HCEC 1CT (cell line): Measurements from ENCODE around the gene CLSTN1.

Experiments
- DNase-seq: peaks from one replicate; pipeline ENCODE4 v3.0.0-alpha.2; 2017

The CLSTN1 gene

DNA sequence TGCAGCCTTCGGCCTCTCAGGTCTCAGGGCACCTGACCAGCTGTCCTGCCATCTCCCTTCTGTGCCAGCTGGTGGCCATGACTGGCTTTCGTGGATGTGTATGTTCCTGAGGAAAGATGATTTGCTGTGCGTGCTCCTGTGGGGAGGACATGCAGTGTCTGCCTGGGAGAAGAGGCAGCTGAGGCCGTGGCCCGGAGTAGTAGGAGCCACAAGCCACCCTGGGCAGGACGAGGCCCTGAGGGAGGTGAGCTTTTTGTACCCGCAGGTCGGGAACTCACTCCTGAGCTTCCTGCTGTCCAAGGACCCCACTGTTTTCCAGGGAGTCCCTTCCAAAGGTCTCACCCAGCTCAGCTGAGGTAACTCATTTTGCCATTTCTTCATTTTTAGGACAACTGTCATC is 113.7 kb downstream of the CLSTN1 start:
- no peak for DNase-seq

DNA sequence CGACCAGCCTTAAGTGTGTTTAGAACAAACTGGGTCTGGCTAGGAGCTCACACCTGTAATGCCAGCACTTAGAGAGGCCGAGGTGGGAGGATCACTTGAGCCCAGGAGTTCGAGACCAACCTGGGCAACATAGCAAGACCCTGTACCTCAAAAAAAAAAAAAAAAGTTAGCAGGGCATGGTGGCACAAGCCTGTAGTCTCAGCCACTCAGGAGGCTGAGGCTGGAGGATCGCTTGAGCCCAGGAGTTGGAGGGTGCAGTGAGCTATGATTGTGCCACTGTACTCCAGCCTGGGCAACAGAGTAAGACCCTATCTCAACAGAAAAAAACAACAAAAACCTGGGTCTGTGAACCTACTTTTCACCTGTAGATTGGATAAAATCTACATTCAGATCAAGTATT is 117.6 kb downstream of the CLSTN1 start:
- DNase-seq = no peak

DNA sequence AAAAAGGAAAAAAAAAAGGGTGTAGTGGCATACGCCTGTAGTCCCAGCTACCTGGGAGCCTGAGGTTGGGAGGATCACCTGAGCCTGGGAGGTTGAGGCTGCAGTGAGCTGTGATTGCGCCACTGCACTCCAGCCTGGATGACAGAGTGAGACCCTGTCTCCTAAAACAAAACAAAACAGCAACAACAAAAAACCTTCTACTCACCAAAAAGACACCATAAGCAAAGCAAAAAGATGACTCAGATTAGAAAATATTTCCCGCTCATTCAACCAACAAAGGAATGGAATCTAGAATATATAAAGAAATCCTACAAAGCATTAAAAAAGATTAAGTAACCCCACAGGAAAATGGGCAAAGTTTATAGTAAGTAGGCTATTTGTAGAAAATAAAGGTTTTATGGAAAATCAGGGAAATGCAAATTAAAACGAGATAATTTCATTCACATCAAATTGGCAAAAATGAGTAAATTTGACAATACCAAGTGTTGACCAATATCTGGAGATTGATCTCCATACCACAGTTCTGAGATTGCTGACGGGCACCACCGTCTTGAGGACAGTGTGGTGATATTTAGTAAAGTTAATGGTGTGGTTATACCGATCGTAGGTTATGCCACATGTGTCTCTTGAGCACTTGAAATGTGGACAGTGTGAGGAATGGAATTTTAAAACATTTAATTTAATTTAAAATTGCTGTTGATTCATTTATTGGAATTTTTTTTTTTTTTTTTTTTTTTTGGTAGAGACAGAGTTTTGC is 118.2 kb downstream of the CLSTN1 start:
- peak; percentile 43 for DNase-seq

DNA sequence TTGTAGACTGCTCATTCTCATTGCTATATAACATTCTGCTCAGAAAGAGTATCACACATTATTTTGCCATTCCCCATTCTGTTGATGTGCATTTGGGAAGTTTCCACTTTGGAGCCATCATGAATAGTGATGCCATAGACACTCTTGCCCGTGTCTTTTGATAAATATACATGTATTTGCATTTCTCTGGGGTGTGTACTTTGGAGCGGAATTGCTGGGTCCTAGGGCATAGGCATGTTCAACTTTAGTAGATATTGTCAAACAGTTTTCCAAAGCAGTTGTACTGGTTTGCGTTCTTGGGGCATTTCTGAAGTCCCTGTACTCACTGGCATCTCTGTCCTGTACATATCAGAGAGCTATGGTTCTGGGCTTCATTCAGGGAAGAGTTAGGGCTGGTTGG is 120.1 kb downstream of the CLSTN1 start:
- DNase-seq = no peak

DNA sequence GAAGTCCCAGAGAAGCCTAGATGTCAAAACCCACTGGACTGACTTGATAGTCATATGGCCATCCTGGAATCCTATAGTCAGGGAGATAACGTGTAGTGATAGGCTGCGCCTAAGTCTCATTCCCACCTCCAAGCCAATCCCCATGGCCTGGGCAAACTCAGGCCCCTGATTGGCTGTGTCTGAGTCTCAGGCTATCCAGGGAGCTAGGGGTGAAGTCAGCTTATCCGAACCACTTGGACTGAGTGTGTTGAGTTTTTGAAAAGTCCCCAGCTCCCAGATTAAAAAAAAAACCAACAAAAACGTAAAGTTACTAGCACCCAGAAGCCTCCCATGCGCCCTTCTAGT is 120.6 kb downstream of the CLSTN1 start:
- no peak for DNase-seq

DNA sequence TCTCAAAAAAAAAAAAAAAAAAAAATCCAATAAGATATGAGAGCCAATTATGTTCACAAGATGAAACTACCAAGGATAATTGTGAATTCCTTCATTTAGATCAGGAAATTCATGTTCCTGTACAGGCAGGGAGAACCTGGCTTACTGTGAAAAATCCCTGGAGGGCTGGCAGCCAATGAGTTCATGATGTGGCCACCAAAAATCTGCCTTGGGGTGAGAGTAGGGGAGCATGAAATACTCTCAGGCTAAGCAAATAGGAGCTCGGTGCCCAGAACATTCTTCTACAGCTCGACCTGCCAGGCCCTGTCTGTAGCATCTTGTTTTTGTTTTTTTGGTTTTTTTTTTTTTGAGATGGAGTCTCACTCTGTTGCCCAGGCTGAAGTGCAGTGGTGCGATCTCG is 122.1 kb downstream of the CLSTN1 start:
- DNase-seq = no peak

DNA sequence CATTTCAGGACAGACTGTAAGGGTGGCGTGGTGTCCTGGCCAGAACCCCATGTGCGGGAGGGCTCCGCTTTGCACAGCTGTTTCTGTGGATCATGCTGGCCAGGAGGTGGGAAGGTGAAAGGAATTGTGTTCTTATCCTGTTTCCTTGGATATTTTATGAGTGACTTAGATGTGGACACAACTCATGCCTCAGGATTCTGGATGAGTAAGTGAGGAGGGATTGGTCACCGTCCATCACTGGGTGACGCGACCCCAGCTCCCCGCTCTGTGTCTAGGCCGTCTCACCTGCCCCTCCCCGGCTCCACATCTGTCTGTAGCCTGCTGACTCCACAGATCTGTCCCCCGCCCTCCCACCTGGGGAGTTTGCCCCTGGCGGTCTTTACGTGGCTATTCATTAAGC is 123.4 kb downstream of the CLSTN1 start:
- peak; percentile 92 for DNase-seq

DNA sequence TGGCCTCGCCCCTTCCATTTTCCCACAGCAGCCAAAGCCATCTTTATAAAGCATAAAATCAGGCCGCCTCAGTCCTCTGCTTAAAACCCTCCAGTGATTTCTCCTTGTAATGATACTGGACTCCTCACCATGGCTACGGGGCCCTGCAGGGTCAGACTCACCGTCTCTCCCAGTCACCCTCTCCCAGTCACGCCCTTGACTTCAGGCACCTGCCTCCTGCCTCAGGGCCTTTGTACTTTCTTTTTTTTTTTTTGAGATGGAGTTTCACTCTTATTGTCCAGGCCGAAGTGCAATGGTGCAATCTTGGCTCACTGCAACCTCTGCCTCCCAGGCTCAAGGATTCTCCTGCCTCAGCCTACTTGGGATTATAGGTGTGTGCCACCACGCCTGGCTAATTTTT is 124.4 kb downstream of the CLSTN1 start:
- DNase-seq = no peak

DNA sequence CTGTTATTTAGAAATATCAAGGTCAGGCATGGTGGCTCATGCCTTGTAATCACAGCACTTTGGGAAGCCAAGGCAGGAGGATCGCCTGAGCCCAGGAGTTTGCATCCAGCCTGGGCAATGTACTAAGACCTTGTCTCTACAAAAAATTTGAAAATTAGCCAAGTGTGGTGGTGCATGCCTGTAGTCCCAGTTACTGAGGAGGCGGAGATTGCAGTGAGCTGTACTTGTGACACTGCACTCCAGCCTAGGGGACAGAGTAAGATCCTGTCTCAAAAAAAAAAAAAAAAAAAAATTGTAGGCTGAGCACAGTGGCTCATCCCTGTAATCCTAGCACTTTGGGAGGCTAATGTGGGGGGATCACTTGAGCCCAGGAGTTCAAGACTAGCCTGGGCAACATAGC is 127.0 kb downstream of the CLSTN1 start:
- no peak for DNase-seq

DNA sequence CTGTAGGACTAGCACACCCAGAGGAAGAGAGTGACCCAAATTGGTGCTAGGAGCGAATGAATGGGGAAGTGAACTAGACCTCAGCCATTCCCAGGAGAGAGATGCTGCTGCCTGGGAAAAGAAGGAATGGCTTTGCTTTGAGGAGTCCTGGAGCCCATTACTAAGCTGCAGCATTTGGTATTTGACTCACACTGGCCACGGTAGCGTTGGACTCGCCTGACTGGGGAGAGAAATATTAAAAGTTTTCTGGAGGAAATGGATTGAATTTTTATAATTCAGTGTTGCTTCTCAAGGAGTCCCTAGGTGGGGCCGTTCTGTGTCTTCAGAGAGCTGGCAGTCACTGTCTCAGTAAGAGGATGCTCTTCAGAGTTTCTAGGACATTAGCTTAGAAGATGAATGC is 132.1 kb downstream of the CLSTN1 start:
- DNase-seq = no peak

DNA sequence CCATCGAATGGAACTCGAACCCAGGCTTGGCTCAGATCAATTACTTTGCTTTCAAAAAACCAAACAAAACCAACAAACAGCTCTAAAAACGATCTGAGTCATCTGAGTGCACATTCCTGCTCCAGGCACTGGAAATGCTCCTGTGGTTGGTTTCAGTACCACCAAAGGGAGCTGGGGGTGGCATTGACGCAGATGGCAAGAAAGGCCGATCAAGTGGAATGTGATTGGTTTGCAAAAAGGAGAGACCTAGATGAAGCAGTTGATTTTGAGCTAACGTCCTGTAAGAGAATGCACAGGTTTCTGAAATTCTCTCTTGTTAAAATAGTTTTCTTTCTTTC is 132.7 kb downstream of the CLSTN1 start:
- DNase-seq = no peak

DNA sequence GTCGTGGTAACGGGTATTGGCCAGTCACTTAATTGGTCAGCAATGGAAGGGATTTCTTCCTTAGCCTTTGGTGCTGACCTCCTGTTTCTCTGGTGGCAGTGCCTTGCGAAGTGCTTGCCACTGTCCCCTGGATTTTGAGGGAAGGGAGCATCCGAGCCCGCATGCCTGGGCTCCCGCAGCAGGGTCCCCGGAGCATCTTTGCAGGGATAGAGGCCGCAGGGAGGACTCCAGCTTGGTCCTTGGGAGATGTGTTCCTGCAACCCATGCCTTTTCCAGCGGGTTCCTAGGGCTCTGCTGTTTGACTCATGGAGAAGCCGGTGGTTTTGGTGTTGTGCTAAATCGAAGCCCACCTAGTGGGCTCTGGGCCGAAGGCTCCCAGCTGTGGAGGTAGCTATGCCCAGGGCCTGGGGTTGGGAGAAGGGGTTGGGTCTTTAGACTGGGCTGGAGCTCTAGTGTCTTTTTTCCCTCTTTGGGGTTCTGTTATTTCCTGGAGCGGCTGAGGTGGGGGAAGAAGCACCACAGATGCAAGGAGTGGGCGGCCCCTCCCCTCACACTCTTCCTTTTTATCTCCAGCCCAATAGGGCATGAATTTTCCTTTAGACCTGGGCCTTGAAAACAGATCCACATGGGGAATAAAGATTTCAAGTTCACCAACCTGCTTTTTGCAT is 133.2 kb downstream of the CLSTN1 start:
- DNase-seq = no peak

DNA sequence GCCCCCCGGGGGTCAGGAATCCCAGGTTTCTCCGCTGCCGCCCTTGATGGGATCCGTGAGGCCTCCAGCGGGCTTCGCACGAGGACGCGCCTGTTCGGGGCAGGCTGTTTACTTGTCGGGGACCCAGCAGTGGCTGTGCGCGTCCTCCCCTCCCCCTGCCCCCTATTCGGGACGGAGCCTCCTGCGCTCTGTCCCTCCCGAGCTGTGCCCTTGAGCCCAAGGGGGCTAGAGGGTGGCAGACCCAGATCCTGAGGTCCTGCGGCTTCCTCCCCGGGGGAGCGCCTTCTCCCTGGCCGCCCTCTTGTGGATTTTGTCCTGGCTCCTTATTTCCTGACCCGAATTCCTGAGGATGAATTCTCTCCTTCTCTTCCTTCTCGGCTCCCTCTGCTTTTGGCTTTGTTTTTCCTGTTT is 133.8 kb downstream of the CLSTN1 start:
- no peak for DNase-seq

DNA sequence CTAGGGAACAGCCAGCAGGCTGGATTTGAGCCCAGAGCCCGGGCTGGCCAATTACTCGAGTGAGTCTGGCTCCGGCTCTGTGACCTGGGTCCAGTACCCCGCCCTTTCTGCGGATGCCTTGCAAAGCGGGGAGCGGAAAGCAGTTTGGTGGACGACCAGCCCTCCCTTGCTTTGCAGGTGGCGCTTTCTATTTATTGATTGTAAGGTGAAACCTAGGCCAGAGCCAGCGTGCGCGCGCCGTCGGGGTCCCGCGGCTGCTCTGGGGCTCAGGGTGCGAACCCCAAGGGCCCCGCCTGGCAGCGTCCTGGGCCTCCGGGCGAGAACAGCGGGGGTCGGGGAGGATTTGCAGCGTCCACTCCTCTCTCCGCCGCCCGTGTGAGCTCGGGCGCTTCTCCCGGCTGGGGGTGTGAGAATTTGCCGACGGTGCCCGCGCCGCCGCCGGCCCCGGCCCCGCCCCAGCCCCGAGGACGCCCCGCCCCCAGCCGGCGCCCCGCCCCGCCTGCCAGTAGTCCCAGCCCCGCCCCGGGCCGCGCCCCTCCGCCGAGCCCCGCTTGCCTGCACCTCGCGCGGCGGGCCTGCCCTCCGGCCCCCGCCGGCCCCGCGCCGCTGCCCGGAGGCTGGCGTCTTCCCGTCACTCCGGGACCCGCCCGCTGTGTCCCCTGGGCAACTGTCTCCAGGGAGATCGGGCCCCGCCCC is 134.6 kb downstream of the CLSTN1 start:
- DNase-seq = peak; percentile 61

DNA sequence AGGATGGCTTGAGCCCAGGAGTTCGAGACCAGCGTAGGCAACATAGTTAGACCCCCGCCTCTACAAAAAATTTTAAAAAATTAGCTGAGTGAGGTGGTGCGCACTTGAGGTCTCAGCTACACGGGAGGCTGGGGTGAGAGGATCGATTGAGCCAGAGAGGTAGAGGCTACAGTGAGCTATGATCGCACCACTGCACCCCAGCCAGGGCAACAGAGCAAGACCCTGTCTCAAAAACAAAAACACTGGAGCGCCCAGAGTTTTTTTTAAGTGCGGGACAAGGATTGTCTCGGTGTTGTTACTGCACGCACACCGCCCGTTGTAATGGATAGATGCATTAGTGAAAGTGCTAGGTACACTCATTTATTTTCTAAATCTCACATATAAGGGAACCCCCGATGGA is 135.2 kb downstream of the CLSTN1 start:
- DNase-seq = no peak

DNA sequence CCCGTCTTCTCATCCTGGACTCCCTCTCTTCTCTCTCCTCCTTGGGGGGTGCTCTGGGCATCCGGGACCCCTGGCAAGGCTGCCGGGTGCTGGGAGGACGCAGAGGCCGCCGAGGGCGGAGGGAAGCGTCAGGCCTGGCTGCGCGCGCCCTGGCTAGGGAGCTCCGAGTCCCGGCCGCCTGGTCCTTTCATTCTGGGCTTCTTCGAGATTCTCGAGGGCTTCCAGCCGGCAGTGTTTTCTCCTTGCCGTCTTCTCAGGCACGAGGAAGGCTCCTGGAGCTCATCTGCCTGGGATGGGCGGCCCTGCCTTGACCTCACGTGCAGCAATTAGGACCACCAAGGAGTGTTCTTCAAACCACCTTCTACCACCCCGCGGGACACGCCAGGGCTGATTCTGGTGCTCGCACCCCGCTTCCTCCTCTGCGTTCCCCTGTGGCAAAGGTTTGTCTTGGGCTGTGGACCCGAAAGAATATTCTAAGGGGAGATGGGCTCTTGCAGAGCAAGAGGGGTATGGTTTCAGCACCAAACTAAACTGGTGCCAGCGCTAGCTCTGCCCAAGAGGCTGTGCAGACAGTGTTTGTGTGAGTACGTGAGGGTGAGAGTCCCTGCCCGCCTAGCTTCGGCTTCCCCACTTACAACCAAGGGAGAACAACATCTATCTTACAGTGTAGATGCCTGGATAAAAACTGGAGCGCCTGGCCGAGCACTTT is 135.7 kb downstream of the CLSTN1 start:
- DNase-seq = no peak

DNA sequence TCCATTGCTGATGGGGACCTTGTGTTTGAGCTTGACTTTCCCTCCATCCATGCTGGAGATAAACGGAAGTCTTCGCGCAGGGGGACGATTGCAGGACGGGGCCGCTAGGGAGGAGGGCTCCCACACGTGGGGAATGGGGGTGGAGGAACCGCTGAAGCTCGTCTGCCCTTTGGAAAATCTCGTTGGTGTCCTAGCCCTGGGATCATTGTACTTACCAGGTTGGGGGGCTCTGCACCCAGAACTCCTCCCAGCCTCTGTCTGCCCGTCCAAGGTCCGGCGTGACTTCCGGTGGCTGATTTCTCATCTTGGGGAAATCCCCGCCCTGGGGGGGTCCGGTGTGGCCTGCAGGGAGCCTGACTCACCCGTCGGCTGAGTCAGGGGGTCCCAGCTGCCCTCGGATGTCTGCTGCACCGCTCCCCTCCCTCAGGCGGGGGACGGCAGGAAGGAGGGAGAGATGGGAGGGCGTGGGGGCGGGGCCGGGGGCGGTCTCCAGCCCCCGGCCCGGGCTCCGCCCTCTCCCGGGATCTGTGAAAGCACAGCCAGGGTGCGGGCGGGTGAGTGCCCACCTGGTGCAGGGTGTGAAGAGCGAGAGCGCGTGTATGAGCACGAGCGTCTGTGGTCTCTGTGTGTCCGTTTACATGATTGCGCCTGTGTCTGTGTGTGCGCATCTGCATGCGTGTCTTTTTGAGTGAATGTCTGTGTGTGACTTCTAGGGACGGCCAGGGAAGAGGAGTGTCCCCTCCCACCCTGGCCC is 136.5 kb downstream of the CLSTN1 start:
- peak; percentile 39 for DNase-seq

DNA sequence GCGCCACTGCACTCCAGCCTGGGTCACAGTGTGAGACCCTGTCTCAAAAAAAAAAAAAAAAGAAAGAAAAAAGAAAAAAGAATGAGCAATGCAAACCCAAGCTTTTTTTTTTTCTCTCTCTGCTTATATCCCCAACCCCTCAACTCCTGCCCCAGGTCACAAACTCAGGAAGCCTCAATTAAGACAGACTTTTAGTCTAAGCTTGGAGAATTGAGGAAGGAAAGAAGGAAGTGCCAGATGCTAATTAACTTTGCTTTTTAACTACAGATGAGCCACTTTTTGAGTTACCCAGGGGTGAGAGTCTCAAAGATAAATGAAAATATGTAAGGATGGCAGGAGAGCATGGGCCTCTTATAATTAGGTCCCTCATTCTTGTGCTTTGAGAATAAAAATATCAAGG is 139.0 kb downstream of the CLSTN1 start:
- no peak for DNase-seq

DNA sequence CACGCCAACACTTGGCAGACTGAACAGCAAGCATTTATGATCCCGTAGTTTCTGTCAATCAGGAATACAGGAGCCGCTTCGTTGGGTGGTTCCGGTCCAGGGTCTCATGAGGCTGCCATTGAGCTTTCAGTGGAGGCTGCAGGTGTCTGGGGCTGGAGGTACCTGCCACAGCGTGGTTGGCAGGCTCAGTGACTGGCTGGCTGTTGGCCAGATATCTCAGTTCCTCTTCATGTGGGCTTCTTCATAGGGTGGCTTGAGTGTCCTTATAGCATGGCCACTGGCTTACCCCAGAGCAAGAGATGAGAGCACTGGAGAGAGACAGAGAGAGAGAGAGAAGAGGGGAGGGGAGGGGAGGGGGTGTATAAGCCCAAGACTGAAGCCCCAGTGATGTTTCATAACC is 142.9 kb downstream of the CLSTN1 start:
- no peak for DNase-seq

DNA sequence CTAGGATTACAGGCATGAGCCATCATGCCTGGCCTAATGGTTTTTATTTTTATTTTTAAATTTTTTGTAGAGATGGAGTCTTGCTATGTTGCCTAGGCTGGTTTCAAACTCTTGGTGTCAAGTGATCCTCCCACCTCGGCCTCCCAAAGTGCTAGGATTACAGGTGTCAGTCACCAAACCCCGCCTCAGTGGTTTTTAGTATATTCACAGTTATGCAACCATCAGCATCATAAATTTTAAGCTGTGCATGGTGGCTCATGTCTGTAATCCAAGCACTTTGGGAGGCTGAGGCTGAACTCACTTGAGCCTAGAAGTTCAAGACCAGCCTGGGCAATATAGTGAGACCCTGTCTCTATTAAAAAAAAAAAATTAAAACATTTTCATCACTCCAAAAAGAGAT is 143.7 kb downstream of the CLSTN1 start:
- DNase-seq = no peak
